Stimulated activated naive CD8-positive, alpha-beta T cell treated with anti-CD3 and anti-CD28 coated beads, Interleukin-15, Interleukin-2, amounts not matched to agents 100 ng/mL and 50 ng/mL, for 24 hours (primary cell): ENCODE measurements around the gene DNAJC27.

ENCODE experiments used
- H3K27ac Mint-ChIP-seq: one replicate; pipeline ENCODE4 v1.8.0; 2021; ENCODE audit warnings: mild to moderate bottlenecking, mixed read lengths
- H3K27me3 Mint-ChIP-seq: one replicate; pipeline ENCODE4 v1.8.0; 2021; ENCODE audit warnings: mixed read lengths
- H3K36me3 Mint-ChIP-seq: one replicate; pipeline ENCODE4 v1.8.0; 2021; ENCODE audit warnings: low read depth, mixed read lengths
- H3K4me1 Mint-ChIP-seq: one replicate; pipeline ENCODE4 v1.8.0; 2021; ENCODE audit warnings: low read depth, mixed read lengths
- H3K4me3 Mint-ChIP-seq: one replicate; pipeline ENCODE4 v1.8.0; 2021; ENCODE audit warnings: mild to moderate bottlenecking, mixed read lengths
- H3K9me3 Mint-ChIP-seq: one replicate; pipeline ENCODE4 v1.8.0; 2021; ENCODE audit warnings: mixed read lengths

The DNAJC27 gene

GRCh38 chr2:24924266-24924665, 47.5 kb downstream of the DNAJC27 start:
- peaks cover 8% of the 10 kb centered on the region for H3K4me1 Mint-ChIP-seq
- H3K4me3 Mint-ChIP-seq, result no peak overlapping the region
- no peaks in the 10 kb centered on the region for H3K9me3 Mint-ChIP-seq
- H3K27me3 Mint-ChIP-seq, result no peaks in the 10 kb centered on the region
- H3K36me3 Mint-ChIP-seq, result peaks cover under 1% of the 10 kb centered on the region
- H3K27ac Mint-ChIP-seq, result no peak overlapping the region

GRCh38 chr2:24923106-24923505, 48.6 kb downstream of the DNAJC27 start:
- Mint-ChIP-seq H3K4me1 (peaks cover 19% of the 10 kb centered on the region), H3K4me3 (no peak overlapping the region), H3K27ac (no peak overlapping the region), H3K27me3 (no peaks in the 10 kb centered on the region), H3K36me3 (peaks cover 9% of the 10 kb centered on the region), H3K9me3 (no peaks in the 10 kb centered on the region)

GRCh38 chr2:24922556-24922955, 49.2 kb downstream of the DNAJC27 start:
- H3K9me3 Mint-ChIP-seq, result no peaks in the 10 kb centered on the region
- H3K36me3 Mint-ChIP-seq, result peaks cover 14% of the 10 kb centered on the region
- H3K4me1 Mint-ChIP-seq, result peaks cover 25% of the 10 kb centered on the region
- no peak overlapping the region for H3K4me3 Mint-ChIP-seq
- no peaks in the 10 kb centered on the region for H3K27me3 Mint-ChIP-seq
- H3K27ac Mint-ChIP-seq, result no peak overlapping the region

GRCh38 chr2:24920809-24921441, 50.8 kb downstream of the DNAJC27 start:
- H3K36me3 Mint-ChIP-seq, result peaks cover 15% of the 10 kb centered on the region
- no peaks in the 10 kb centered on the region for H3K9me3 Mint-ChIP-seq
- H3K27me3 Mint-ChIP-seq, result no peaks in the 10 kb centered on the region
- peak overlapping the region; percentile 32 for H3K27ac Mint-ChIP-seq
- peaks cover 39% of the 10 kb centered on the region for H3K4me1 Mint-ChIP-seq
- H3K4me3 Mint-ChIP-seq, result peak overlapping the region; percentile 78

- H3K27me3 Mint-ChIP-seq, result no peaks in the 10 kb centered on the region
- peaks cover 15% of the 10 kb centered on the region for H3K36me3 Mint-ChIP-seq
- peak within 1 kb of the TSS; percentile 98 for H3K27ac Mint-ChIP-seq
- H3K9me3 Mint-ChIP-seq, result no peaks in the 10 kb centered on the region
- H3K4me3 Mint-ChIP-seq, result peak within 1 kb of the TSS; percentile 94
- H3K4me1 Mint-ChIP-seq, result peaks cover 42% of the 10 kb centered on the region
Measured at GRCh38 chr2:24920098-24920808, 51.5 kb downstream of the DNAJC27 start, which contains the start of gene ADCY3. TSS of gene ADCY3 (minus strand) at chr2:24920237. CDS start at chr2:24918987, 1,250 bp downstream.

- Mint-ChIP-seq H3K4me3 (peak overlapping the region; percentile 94), H3K9me3 (no peaks in the 10 kb centered on the region), H3K4me1 (peaks cover 47% of the 10 kb centered on the region)
Measured at GRCh38 chr2:24919506-24920097, 52.2 kb downstream of the DNAJC27 start.

GRCh38 chr2:24919037-24919505, 52.7 kb downstream of the DNAJC27 start:
- Mint-ChIP-seq H3K27me3 (no peaks in the 10 kb centered on the region), H3K4me3 (peak overlapping the region; percentile 94), H3K27ac (peak overlapping the region; percentile 98), H3K36me3 (peaks cover 24% of the 10 kb centered on the region), H3K9me3 (no peaks in the 10 kb centered on the region), H3K4me1 (peaks cover 47% of the 10 kb centered on the region)

More at GRCh38 chr2:24919506-24920097, 52.2 kb downstream of the DNAJC27 start:
- H3K27me3 Mint-ChIP-seq, result no peaks in the 10 kb centered on the region
- H3K36me3 Mint-ChIP-seq, result peaks cover 22% of the 10 kb centered on the region
- peak overlapping the region; percentile 98 for H3K27ac Mint-ChIP-seq

GRCh38 chr2:24918326-24919036, 53.3 kb downstream of the DNAJC27 start:
- Mint-ChIP-seq H3K27ac (peak overlapping the region; percentile 47), H3K9me3 (no peaks in the 10 kb centered on the region), H3K4me3 (peak overlapping the region; percentile 94), H3K27me3 (no peaks in the 10 kb centered on the region), H3K4me1 (peaks cover 47% of the 10 kb centered on the region), H3K36me3 (peaks cover 27% of the 10 kb centered on the region)

- Mint-ChIP-seq H3K36me3 (peaks cover 27% of the 10 kb centered on the region), H3K9me3 (no peaks in the 10 kb centered on the region), H3K27ac (peak overlapping the region; percentile 47)
Measured at GRCh38 chr2:24917731-24918325, 53.9 kb downstream of the DNAJC27 start.

GRCh38 chr2:24917086-24917485, 54.7 kb downstream of the DNAJC27 start:
- H3K27ac Mint-ChIP-seq, result no peak overlapping the region
- H3K4me3 Mint-ChIP-seq, result peak overlapping the region; percentile 94
- peaks cover 47% of the 10 kb centered on the region for H3K4me1 Mint-ChIP-seq
- H3K9me3 Mint-ChIP-seq, result no peaks in the 10 kb centered on the region
- H3K27me3 Mint-ChIP-seq, result no peaks in the 10 kb centered on the region
- H3K36me3 Mint-ChIP-seq, result peaks cover 28% of the 10 kb centered on the region

More at GRCh38 chr2:24917731-24918325, 53.9 kb downstream of the DNAJC27 start:
- H3K4me1 Mint-ChIP-seq, result peaks cover 47% of the 10 kb centered on the region
- no peaks in the 10 kb centered on the region for H3K27me3 Mint-ChIP-seq
- H3K4me3 Mint-ChIP-seq, result peak overlapping the region; percentile 94

GRCh38 chr2:24915796-24916195, 56.0 kb downstream of the DNAJC27 start:
- Mint-ChIP-seq H3K27me3 (no peaks in the 10 kb centered on the region), H3K27ac (no peak overlapping the region), H3K4me1 (peaks cover 44% of the 10 kb centered on the region), H3K9me3 (no peaks in the 10 kb centered on the region), H3K36me3 (peaks cover 36% of the 10 kb centered on the region), H3K4me3 (no peak overlapping the region)

- Mint-ChIP-seq H3K27ac (no peak overlapping the region), H3K4me3 (no peak overlapping the region), H3K36me3 (peaks cover 42% of the 10 kb centered on the region), H3K9me3 (no peaks in the 10 kb centered on the region), H3K4me1 (peaks cover 41% of the 10 kb centered on the region), H3K27me3 (no peaks in the 10 kb centered on the region)
Measured at GRCh38 chr2:24915175-24915574, 56.6 kb downstream of the DNAJC27 start.

- Mint-ChIP-seq H3K4me3 (no peak overlapping the region), H3K36me3 (peaks cover 47% of the 10 kb centered on the region), H3K27me3 (no peaks in the 10 kb centered on the region), H3K9me3 (no peaks in the 10 kb centered on the region), H3K4me1 (peaks cover 41% of the 10 kb centered on the region), H3K27ac (no peak overlapping the region)
Measured at GRCh38 chr2:24914713-24915112, 57.0 kb downstream of the DNAJC27 start.

GRCh38 chr2:24913911-24914310, 57.8 kb downstream of the DNAJC27 start:
- H3K36me3 Mint-ChIP-seq, result peaks cover 48% of the 10 kb centered on the region
- peaks cover 38% of the 10 kb centered on the region for H3K4me1 Mint-ChIP-seq
- H3K9me3 Mint-ChIP-seq, result no peaks in the 10 kb centered on the region
- H3K27me3 Mint-ChIP-seq, result no peaks in the 10 kb centered on the region
- no peak overlapping the region for H3K27ac Mint-ChIP-seq
- no peak overlapping the region for H3K4me3 Mint-ChIP-seq
